Endothelial cell of umbilical vein (primary cell): ENCODE data around the gene SLC35G4.

ENCODE experiments used
- CTCF ChIP-seq, 2 donors: IDR thresholded peaks; 1 replicate in 1 of 2; 2 replicates in 1 of 2; pipeline ENCODE4 v1.5.1; 2011; ENCODE audit warnings: low read length in 2 of 2, mild to moderate bottlenecking in 2 of 2, moderate library complexity in 2 of 2, control low read depth in 1 of 2, inconsistent platforms in 1 of 2, low read depth in 1 of 2; ENCODE audit not compliant: insufficient read depth in 1 of 2; ENCODE audit errors: extremely low read depth in 1 of 2
- EZH2 ChIP-seq: IDR thresholded peaks from 2 replicates; pipeline ENCODE4 v1.6.1; 2012; ENCODE audit warnings: borderline replicate concordance, low read depth, mild to moderate bottlenecking, moderate library complexity, low read length, inconsistent platforms; ENCODE audit not compliant: severe bottlenecking
- FOS ChIP-seq: IDR thresholded peaks from 2 replicates; pipeline ENCODE4 v1.6.1; 2011; ENCODE audit warnings: mild to moderate bottlenecking, low read length, moderate library complexity, borderline replicate concordance; ENCODE audit not compliant: insufficient read depth
- GATA2 ChIP-seq: IDR thresholded peaks from 2 replicates; pipeline ENCODE4 v1.7.0; 2011; ENCODE audit warnings: low read depth, mild to moderate bottlenecking, moderate library complexity, mixed read lengths, low read length; ENCODE audit not compliant: insufficient read length, insufficient read depth
- JUN ChIP-seq: IDR thresholded peaks from 2 replicates; pipeline ENCODE4 v1.6.1; 2011; ENCODE audit warnings: borderline replicate concordance, low read depth; ENCODE audit not compliant: insufficient read length, insufficient read depth
- MAX ChIP-seq: IDR thresholded peaks from 2 replicates; pipeline ENCODE4 v1.6.1; 2011; ENCODE audit not compliant: insufficient read depth, insufficient read length
- MYC ChIP-seq: IDR thresholded peaks from one replicate; pipeline ENCODE4 v1.6.1; 2011; ENCODE audit warnings: mild to moderate bottlenecking, low read depth, low read length
- POLR2A ChIP-seq: IDR thresholded peaks from 2 replicates; pipeline ENCODE4 v1.6.1; 2012; ENCODE audit warnings: low read depth, mild to moderate bottlenecking, control low read depth, low read length
- POLR2AphosphoS5 ChIP-seq: IDR thresholded peaks from 2 replicates; pipeline ENCODE4 v1.6.1; 2012; ENCODE audit warnings: low read depth, mild to moderate bottlenecking, control low read depth, low read length, moderate library complexity; ENCODE audit not compliant: insufficient read depth

- TF ChIP-seq CTCF (IDR thresholded peaks at IDR 0.05; ENCODE audit: extremely low read depth in 1 of 2, insufficient read depth in 1 of 2, low read depth in 1 of 2, low read length in 2 of 2): no peak
- TF ChIP-seq POLR2AphosphoS5: no peak
- TF ChIP-seq POLR2A: no peak
- no peak for TF ChIP-seq GATA2
- TF ChIP-seq EZH2: no peak
- TF ChIP-seq MYC: no peak
- TF ChIP-seq MAX: no peak
- TF ChIP-seq JUN: no peak
- no peak for TF ChIP-seq FOS
Observed at GRCh38 chr18:11607906-11608305, 1.5 kb upstream of the SLC35G4 start.
